ENCODE results near the gene MTA3.
"Not testable (repeated sequence)": the region's sequence is repeated elsewhere in the genome, so short reads cannot be mapped to it uniquely, and the experiment has no call there.

Gene MTA3

GRCh38 chr2:42567364-42567763 lies 1.1 kb upstream of the MTA3 start:
- DNase-seq (ENCODE audit: low read depth in 2 of 2), result no peak

GRCh38 chr2:42567806-42568400 lies 529 bp upstream of the MTA3 start:
- DNase-seq (ENCODE audit: low read depth in 2 of 2), result peak in 1 of 2 donors; percentile 7

GRCh38 chr2:42569116-42569711 lies 782 bp downstream of the MTA3 start:
- peak in 1 of 2 donors; percentile 7 for DNase-seq (ENCODE audit: low read depth in 2 of 2)

- no peak for DNase-seq (ENCODE audit: low read depth in 2 of 2)
These were observed 1.5 kb downstream of the MTA3 start for GRCh38 chr2:42569883-42570282.

- no peak for DNase-seq (ENCODE audit: low read depth in 2 of 2)
These were observed 4.1 kb downstream of the MTA3 start for GRCh38 chr2:42572297-42573081.

- no peak for DNase-seq (ENCODE audit: low read depth in 2 of 2)
These were observed 4.8 kb downstream of the MTA3 start for GRCh38 chr2:42573256-42573655.

GRCh38 chr2:42575458-42576064 lies 7.1 kb downstream of the MTA3 start:
- DNase-seq (ENCODE audit: low read depth in 2 of 2), result no peak

DNA sequence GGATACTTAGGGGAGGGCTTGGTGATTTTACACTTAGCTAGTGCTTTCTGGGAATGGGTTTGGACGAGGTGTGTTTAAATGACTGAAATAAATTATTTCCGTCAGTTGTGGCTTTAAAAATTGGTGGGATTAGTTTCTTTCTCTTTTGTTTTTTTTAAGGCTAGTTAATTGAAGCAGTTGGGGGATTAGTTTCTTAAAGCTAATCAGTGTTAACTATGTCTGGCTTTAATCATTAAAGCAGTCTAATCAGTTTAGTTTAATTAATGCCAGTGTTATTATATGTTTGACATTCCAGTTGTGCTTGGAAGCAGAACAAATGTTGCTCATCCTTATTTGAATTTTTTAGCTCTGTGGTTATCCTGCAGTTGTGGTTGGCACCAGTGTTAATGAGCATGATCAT lies 10.2 kb downstream of the MTA3 start:
- DNase-seq (ENCODE audit: low read depth in 2 of 2), result no peak

DNA sequence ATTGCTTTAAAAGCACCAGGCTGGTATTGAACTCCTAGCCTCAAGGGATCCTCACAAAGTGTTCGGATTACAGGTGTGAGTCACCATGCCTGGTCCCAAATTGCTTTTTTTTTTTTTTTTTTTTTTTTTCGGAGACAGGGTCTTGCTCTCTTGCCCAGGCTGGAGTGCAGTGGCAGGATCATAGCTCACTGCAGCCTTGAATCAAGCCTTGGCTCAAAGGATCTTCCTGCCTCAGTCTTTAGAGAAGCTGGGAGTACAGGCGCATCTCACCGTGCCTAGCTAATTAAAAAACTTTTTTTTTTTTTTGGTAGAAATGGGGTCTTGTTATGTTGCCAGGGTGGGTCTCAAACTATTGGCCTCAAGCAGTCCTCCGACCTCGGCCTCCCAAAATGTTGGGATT lies 12.8 kb downstream of the MTA3 start:
- DNase-seq (ENCODE audit: low read depth in 2 of 2), result no peak

GRCh38 chr2:42584628-42585027 lies 16.2 kb downstream of the MTA3 start:
- not testable (repeated sequence) for DNase-seq (ENCODE audit: low read depth in 2 of 2)

- no peak for DNase-seq (ENCODE audit: low read depth in 2 of 2)
These were observed 17.3 kb downstream of the MTA3 start for GRCh38 chr2:42585779-42586178.

GRCh38 chr2:42587526-42588117 lies 19.2 kb downstream of the MTA3 start:
- no peak for DNase-seq (ENCODE audit: low read depth in 2 of 2)

GRCh38 chr2:42588121-42588520 lies 19.7 kb downstream of the MTA3 start:
- DNase-seq (ENCODE audit: low read depth in 2 of 2), result no peak

- DNase-seq (ENCODE audit: low read depth in 2 of 2), result no peak
These were observed 21.7 kb downstream of the MTA3 start for GRCh38 chr2:42590176-42590575.

DNA sequence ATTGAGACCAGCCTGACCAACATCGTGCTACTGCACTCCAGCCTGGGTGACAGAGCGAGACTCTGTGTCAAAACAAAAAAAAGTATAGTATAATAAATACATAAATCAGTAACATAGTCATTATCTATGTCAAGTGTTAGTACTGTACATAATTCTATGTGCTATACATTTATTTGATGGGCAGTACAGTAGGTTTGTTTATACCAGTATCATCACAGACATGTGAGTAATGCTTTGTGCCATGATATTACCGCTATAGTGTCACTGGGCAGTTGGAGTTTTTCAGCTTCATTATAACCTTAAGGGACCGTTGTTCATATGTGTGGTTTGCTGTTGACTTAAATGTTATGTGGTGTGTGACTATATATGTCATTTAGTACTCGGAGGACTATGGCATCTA lies 24.9 kb downstream of the MTA3 start:
- no peak for DNase-seq (ENCODE audit: low read depth in 2 of 2)

DNA sequence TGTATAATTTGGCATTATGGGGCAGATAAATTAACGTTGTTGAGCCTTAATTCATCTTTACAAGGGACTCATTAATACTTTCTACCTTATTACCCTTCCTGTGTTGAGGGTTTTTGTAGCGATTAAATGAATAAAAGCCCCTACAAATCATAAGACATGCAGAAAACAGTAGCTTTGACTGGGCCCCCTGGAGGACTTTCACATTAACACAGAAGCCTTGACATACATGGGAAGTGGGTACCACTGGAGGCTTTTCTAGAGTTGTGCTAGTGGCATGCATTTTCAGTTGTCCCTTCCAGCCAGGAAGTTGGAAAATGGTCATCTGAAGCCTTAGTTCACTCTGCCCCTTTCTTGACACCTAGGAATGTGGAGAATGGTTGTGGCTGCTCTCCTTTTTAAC lies 30.2 kb downstream of the MTA3 start:
- no peak for DNase-seq (ENCODE audit: low read depth in 2 of 2)

DNA sequence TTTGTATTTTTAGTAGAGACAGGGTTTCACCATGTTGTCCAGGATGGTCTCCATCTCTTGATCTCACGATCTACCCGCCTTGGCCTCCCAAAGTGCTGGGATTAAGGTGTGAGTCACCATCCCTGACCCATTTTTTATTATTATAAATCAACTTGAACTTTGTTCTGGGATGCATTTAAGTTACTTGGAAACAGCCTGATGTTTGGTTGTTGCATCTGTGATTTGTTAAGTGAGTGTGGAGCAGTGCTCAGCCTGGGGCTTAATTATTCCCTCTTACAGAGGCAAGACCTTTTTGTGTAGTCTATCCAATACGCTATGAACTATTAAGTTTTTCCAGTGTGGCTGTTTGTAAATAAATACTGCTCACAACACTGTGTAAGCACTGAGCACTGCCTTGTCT lies 32.6 kb downstream of the MTA3 start:
- no peak for DNase-seq (ENCODE audit: low read depth in 2 of 2)

- DNase-seq (ENCODE audit: low read depth in 2 of 2), result no peak
These were observed 33.9 kb downstream of the MTA3 start for GRCh38 chr2:42602218-42602875.

DNA sequence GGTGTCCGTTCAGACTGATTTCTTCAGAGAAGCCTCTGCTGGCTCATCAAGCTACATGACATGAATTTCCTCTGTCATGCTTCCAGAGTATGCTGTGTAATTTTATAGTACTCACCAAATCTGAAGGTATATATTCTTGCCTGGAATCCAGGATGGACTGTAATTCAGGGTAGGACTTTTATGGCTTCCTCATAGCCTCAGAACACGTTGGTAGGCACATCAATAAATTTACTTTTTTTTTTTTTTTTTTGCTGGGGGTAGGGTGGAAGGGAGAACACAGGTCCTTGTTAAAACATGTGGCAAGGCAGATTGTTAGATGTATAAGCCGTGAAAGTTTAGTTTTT lies 34.4 kb downstream of the MTA3 start:
- no peak for DNase-seq (ENCODE audit: low read depth in 2 of 2)

GRCh38 chr2:42604341-42604867 lies 36.0 kb downstream of the MTA3 start:
- DNase-seq (ENCODE audit: low read depth in 2 of 2), result not testable (repeated sequence)

GRCh38 chr2:42606166-42606565 lies 37.7 kb downstream of the MTA3 start:
- DNase-seq (ENCODE audit: low read depth in 2 of 2), result not testable (repeated sequence)

All from stimulated activated CD4-positive, alpha-beta T cell treated with anti-CD3 and anti-CD28 coated beads, Interleukin-4, amount 100 ng/mL, for 48 hours (primary cell).